H54 (cell line): ENCODE data around the gene DOCK4.

ENCODE experiments used
- DNase-seq: peaks from one replicate; pipeline ENCODE4 v3.0.0; 2011; ENCODE audit warnings: low spot score, mixed read lengths; ENCODE audit not compliant: insufficient read length
- FAIRE-seq: peaks from 3 replicates; lab custom pipeline; 2011; peaks lifted over from hg19 to GRCh38; lab: Jason Lieb, UNC
- POLR2A ChIP-seq: IDR thresholded peaks from 2 replicates; pipeline ENCODE4 v1.6.1; 2011; ENCODE audit warnings: low read depth, mild to moderate bottlenecking, low read length

The DOCK4 gene

GRCh38 chr7:111852081-111852480 lies 354.1 kb downstream of the DOCK4 start:
- no peak for DNase-seq
- TF ChIP-seq POLR2A = no peak
- FAIRE-seq = no peak

DNA sequence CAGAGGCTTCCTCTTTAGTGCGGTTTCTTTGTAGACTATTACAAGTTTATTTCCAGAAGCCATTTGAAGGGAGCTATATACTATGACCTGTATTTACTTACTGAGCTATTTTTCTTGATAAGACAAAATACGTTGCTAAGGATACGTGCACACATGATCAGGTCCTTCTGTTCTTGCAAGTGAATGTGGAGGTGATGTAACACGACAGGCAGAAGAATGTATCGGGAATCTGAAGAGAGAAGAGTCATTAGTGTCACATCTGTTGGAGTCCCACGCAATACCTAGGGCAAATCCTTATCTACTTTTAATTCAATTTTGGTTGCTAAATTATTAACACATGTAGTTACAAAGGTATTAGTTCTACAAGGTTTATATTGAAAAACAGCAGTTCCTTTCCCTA lies 359.3 kb downstream of the DOCK4 start:
- no peak for DNase-seq
- no peak for FAIRE-seq
- no peak for TF ChIP-seq POLR2A

DNA sequence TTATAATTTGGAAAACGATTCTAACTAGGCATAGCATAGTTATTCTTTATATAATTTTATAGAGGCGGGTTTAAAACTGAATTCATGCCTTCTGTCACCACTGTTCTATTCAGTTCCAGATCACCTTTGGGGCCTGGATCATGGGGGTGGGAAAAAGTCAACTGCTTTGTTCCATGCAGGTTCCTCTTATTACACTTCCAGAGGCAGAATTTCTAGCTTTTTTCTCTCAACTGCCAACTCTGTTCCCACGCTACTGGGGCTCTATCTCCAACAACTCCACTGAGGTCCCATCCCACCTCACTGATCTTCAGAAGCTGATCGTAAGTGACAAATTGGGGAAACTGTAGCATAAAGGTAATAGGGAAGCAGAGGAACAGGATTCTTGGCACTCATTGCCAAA lies 360.3 kb downstream of the DOCK4 start:
- DNase-seq = no peak
- no peak for TF ChIP-seq POLR2A
- FAIRE-seq = no peak

- no peak for FAIRE-seq
- TF ChIP-seq POLR2A = no peak
- DNase-seq = no peak
These were observed 361.1 kb downstream of the DOCK4 start for GRCh38 chr7:111844904-111845671.

- TF ChIP-seq POLR2A = no peak
- FAIRE-seq (no peak), DNase-seq (no peak)
These were observed 363.7 kb downstream of the DOCK4 start for GRCh38 chr7:111842491-111842890.

GRCh38 chr7:111841596-111842205 lies 364.5 kb downstream of the DOCK4 start:
- TF ChIP-seq POLR2A = no peak
- DNase-seq = no peak
- no peak for FAIRE-seq

DNA sequence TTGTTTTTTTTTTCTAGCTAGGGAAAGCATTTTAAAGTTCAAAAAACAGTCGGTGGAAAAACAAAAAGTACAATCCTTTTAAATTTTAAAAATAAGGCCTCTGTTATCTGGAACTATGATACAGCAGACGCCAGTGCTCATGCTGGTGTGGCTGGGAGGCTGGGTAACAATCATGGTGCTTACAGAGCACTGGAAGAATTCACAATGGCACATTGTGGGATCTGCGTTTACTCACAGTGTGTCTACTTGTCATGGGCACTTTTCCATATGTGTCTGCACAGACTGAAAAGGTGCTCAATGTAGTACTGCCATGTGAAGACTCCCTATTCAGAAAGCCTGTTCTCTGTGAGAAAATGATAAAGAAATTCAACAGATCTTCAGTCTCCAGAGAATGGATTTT lies 365.7 kb downstream of the DOCK4 start:
- no peak for TF ChIP-seq POLR2A
- DNase-seq (no peak), FAIRE-seq (no peak)

- no peak for TF ChIP-seq POLR2A
- DNase-seq (no peak), FAIRE-seq (no peak)
These were observed 366.9 kb downstream of the DOCK4 start for GRCh38 chr7:111839261-111839660.

DNA sequence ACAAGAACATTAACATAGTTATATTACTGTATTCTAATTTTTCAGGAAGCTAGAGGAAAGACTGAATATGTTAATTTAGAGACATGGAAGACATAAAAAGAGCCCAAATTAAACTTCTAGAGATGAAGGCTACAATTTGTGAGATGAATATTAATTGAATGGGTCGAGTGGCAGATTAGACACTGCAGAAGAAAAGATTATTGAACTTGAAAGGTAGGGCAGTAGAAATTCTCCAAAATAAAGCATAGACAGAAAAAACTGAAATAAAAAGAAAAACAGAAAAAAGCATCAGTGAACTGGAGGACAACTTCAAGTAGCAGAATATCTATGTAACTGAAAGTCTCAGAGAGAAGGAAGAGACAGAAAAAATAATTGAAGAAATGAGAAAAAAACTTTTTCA lies 369.6 kb downstream of the DOCK4 start:
- DNase-seq (no peak), FAIRE-seq (no peak)
- TF ChIP-seq POLR2A = no peak

GRCh38 chr7:111835066-111835465 lies 371.1 kb downstream of the DOCK4 start:
- DNase-seq = no peak
- TF ChIP-seq POLR2A = no peak
- peak; percentile 68 for FAIRE-seq

- TF ChIP-seq POLR2A = no peak
- DNase-seq = no peak
- no peak for FAIRE-seq
These were observed 371.8 kb downstream of the DOCK4 start for GRCh38 chr7:111834367-111834766.

DNA sequence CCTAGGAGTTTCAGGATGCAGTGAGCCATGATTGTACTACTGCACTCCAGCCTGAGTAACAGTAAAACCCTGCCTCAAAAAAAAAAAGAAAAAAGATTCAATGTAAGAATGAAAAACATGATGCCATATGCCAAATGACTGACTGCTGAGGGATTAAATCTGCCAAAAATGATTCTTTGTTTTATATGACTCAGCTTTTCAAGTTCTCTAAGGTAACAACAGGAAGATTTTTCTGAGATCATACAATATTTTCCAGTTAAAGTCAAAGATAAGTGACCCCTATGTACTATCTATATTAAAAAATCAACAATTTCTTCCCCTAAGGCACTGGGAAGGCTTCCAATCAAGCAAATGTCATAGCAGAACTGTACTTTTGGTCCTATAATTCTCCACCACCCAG lies 372.7 kb downstream of the DOCK4 start:
- TF ChIP-seq POLR2A = no peak
- DNase-seq (no peak), FAIRE-seq (no peak)

- FAIRE-seq (no peak), DNase-seq (no peak)
- no peak for TF ChIP-seq POLR2A
These were observed 374.0 kb downstream of the DOCK4 start for GRCh38 chr7:111832174-111832573.

DNA sequence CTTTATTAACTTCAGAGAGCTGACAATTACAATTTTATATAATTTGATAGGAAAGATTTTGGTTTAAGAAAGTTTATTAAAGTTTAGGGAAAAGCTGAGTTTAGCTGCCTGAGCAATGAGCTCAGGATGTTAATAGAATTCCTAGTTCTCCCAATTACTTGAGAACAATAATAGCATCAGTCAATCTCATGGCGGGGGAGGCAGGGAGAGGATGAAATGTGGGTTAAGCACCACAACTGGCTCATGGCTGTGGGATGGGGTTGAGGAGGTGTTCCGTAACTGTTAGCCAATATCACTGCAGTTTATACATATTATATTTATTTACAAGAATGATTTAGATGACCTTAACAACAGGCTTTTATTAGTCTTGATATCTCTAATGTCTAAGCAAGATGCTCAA lies 377.0 kb downstream of the DOCK4 start:
- DNase-seq = no peak
- TF ChIP-seq POLR2A = no peak
- no peak for FAIRE-seq
